C4-2B (cell line): Measurements from ENCODE around the gene PAAF1.

Experiments used
- CTCF ChIP-seq: fragments of 450-650 bp; conservative IDR thresholded peaks from 2 replicates; pipeline ENCODE4 v1.5.1; 2017; ENCODE audit warnings: mild to moderate bottlenecking
- ZFX ChIP-seq: fragments of 450-650 bp; IDR thresholded peaks from 2 replicates; pipeline ENCODE4 v1.6.1; 2017

- TF ChIP-seq CTCF (no peak), ZFX (no peak)
Measured at GRCh38 chr11:73854680-73855079, 22.1 kb upstream of the PAAF1 start.
